Vagina (tissue), 2 donors: ENCODE results near the gene DENND1A.

Source experiments
- CTCF ChIP-seq, 3 experiments: fragments of 450-650 bp in 2 of 3; fragments of 200-600 bp in 1 of 3; sonication (generic) in 1 of 3; IDR thresholded peaks; one replicate each; pipeline ENCODE4 v1.5.1; 2017 to 2019; ENCODE audit warnings: antibody characterized with exemption in 3 of 3, mild to moderate bottlenecking in 2 of 3, moderate library complexity in 2 of 3
- POLR2A ChIP-seq, 2 donors: fragments of 450-650 bp; IDR thresholded peaks; one replicate each; pipeline ENCODE4 v1.6.1; 2017; ENCODE audit warnings: antibody characterized with exemption in 2 of 2, mild to moderate bottlenecking in 2 of 2, moderate library complexity in 2 of 2
- POLR2AphosphoS5 ChIP-seq, 2 donors: sonication (generic); formaldehyde crosslinking; IDR thresholded peaks; one replicate each; pipeline ENCODE4 v1.9.0; 2017; ENCODE audit warnings: antibody characterized with exemption in 2 of 2, mild to moderate bottlenecking in 2 of 2, low read depth in 1 of 2; ENCODE audit not compliant: insufficient read depth in 1 of 2

DNA sequence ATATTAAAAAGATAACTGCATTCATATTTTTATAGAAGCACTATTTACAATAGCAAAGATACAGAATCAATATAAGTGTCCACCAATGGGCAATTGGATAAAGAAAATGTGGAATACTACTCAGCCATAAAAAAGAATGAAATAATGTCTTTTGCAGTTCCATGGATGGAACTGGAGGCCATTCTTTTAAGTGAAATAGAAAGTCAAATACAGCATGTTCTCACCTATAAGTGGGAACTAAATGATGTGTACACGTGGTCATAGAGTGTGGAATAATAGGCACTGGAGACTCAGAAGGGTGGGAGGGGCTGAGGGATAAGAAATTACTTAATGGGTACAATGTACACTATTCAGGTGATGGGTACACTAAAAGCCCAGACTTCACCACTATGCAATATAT is 53.2 kb downstream of the DENND1A start:
- TF ChIP-seq CTCF (IDR thresholded peaks at IDR 0.05) (no peak), POLR2A (IDR thresholded peaks at IDR 0.05) (no peak), POLR2AphosphoS5 (IDR thresholded peaks at IDR 0.05; ENCODE audit: insufficient read depth in 1 of 2, low read depth in 1 of 2) (no peak)
